ENCODE results near the gene CCDC197.

Gene CCDC197

GRCh38 chr14:93989939-93990338, 7.2 kb upstream of the CCDC197 start:
- no peak overlapping the region for H3K4me3 ChIP-seq (ENCODE audit: low read depth, low read length)
- ChIA-PET POLR2A (no interaction called here), CTCF (no interaction called here)
- H3K27ac ChIP-seq (ENCODE audit: extremely low read depth, low read depth, low read length), result no peak overlapping the region
- no peaks in the 10 kb centered on the region for H3K9me3 ChIP-seq (ENCODE audit: control insufficient read depth, insufficient read depth, low read depth, low read length)
- H3K4me1 ChIP-seq (ENCODE audit: control insufficient read depth, insufficient read depth, low read length), result no peaks in the 10 kb centered on the region
- no peaks in the 10 kb centered on the region for H3K36me3 ChIP-seq (ENCODE audit: control insufficient read depth in 2 of 2, insufficient read depth in 1 of 2, low read length in 2 of 2)
- no peak for TF ChIP-seq GLIS2 (tag by site-specific recombination; IDR thresholded peaks at IDR 0.05)
- no peak for TF ChIP-seq SALL2 (tag by site-specific recombination; IDR thresholded peaks at IDR 0.05; ENCODE audit: borderline replicate concordance)
- no peak for TF ChIP-seq HOXC10 (CRISPR knock-in tag; IDR thresholded peaks at IDR 0.05)
- no peak for TF ChIP-seq ZNF692 (tag by site-specific recombination; IDR thresholded peaks at IDR 0.05)
- TF ChIP-seq, protein P1, sequence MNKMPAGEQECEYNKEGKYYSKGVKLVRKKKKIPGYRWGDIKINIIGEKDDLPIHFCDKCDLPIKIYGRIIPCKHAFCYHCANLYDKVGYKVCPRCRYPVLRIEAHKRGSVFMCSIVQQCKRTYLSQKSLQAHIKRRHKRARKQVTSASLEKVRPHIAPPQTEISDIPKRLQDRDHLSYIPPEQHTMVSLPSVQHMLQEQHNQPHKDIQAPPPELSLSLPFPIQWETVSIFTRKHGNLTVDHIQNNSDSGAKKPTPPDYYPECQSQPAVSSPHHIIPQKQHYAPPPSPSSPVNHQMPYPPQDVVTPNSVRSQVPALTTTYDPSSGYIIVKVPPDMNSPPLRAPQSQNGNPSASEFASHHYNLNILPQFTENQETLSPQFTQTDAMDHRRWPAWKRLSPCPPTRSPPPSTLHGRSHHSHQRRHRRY (tag by site-specific recombination; IDR thresholded peaks at IDR 0.05), result no peak
- no peak for TF ChIP-seq EGR2 (tag by site-specific recombination; IDR thresholded peaks at IDR 0.05; ENCODE audit: low read depth)
- no peak for TF ChIP-seq ZNF341 (tag by site-specific recombination; IDR thresholded peaks at IDR 0.05; ENCODE audit: low read depth)
- no peak for TF ChIP-seq ZNF239 (tag by site-specific recombination; IDR thresholded peaks at IDR 0.05)
- no peak for TF ChIP-seq OSR2 (tag by site-specific recombination; IDR thresholded peaks at IDR 0.05)
- no peak for TF ChIP-seq MZF1 (tag by site-specific recombination; IDR thresholded peaks at IDR 0.05; ENCODE audit: borderline replicate concordance)
- no peak for TF ChIP-seq ZNF114 (tag by site-specific recombination; IDR thresholded peaks at IDR 0.05)
- no peak for TF ChIP-seq ZBTB7A (tag by site-specific recombination; IDR thresholded peaks at IDR 0.05; ENCODE audit: low read depth)
- no peak for TF ChIP-seq ZBTB1 (tag by site-specific recombination; IDR thresholded peaks at IDR 0.05)
- TF ChIP-seq ZXDB (tag by site-specific recombination; IDR thresholded peaks at IDR 0.05), result no peak
- TF ChIP-seq ZNF623 (tag by site-specific recombination; IDR thresholded peaks at IDR 0.05), result no peak

GRCh38 chr14:93991212-93991611, 5.9 kb upstream of the CCDC197 start:
- no peak overlapping the region for H3K4me3 ChIP-seq (ENCODE audit: low read depth, low read length)
- no peak overlapping the region for H3K27ac ChIP-seq (ENCODE audit: extremely low read depth, low read depth, low read length)
- TF ChIP-seq ZFP69B (tag by site-specific recombination; IDR thresholded peaks at IDR 0.05) (no peak), ZNF626 (tag by site-specific recombination; IDR thresholded peaks at IDR 0.05) (no peak), RBAK (tag by site-specific recombination; IDR thresholded peaks at IDR 0.05) (no peak), ZNF394 (tag by site-specific recombination; IDR thresholded peaks at IDR 0.05; ENCODE audit: borderline replicate concordance) (no peak), ZNF580 (tag by site-specific recombination; IDR thresholded peaks at IDR 0.05) (no peak), ZNF239 (tag by site-specific recombination; IDR thresholded peaks at IDR 0.05) (no peak), ZBTB48 (tag by site-specific recombination; IDR thresholded peaks at IDR 0.05) (no peak), SCRT1 (tag by site-specific recombination; IDR thresholded peaks at IDR 0.05; ENCODE audit: borderline replicate concordance) (no peak), SP2 (tag by site-specific recombination; IDR thresholded peaks at IDR 0.05) (no peak), REPIN1 (tag by site-specific recombination; IDR thresholded peaks at IDR 0.05; ENCODE audit: low read depth) (no peak)
- TF ChIP-seq, protein P2, sequence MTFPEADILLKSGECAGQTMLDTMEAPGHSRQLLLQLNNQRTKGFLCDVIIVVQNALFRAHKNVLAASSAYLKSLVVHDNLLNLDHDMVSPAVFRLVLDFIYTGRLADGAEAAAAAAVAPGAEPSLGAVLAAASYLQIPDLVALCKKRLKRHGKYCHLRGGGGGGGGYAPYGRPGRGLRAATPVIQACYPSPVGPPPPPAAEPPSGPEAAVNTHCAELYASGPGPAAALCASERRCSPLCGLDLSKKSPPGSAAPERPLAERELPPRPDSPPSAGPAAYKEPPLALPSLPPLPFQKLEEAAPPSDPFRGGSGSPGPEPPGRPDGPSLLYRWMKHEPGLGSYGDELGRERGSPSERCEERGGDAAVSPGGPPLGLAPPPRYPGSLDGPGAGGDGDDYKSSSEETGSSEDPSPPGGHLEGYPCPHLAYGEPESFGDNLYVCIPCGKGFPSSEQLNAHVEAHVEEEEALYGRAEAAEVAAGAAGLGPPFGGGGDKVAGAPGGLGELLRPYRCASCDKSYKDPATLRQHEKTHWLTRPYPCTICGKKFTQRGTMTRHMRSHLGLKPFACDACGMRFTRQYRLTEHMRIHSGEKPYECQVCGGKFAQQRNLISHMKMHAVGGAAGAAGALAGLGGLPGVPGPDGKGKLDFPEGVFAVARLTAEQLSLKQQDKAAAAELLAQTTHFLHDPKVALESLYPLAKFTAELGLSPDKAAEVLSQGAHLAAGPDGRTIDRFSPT (tag by site-specific recombination; IDR thresholded peaks at IDR 0.05), result no peak
- TF ChIP-seq, protein P3, sequence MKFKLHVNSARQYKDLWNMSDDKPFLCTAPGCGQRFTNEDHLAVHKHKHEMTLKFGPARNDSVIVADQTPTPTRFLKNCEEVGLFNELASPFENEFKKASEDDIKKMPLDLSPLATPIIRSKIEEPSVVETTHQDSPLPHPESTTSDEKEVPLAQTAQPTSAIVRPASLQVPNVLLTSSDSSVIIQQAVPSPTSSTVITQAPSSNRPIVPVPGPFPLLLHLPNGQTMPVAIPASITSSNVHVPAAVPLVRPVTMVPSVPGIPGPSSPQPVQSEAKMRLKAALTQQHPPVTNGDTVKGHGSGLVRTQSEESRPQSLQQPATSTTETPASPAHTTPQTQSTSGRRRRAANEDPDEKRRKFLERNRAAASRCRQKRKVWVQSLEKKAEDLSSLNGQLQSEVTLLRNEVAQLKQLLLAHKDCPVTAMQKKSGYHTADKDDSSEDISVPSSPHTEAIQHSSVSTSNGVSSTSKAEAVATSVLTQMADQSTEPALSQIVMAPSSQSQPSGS (tag by site-specific recombination; IDR thresholded peaks at IDR 0.05; ENCODE audit: low read depth), result no peak
- H3K36me3 ChIP-seq (ENCODE audit: control insufficient read depth in 2 of 2, insufficient read depth in 1 of 2, low read length in 2 of 2), result no peaks in the 10 kb centered on the region
- H3K4me1 ChIP-seq (ENCODE audit: control insufficient read depth, insufficient read depth, low read length), result no peaks in the 10 kb centered on the region
- CTCF ChIA-PET, result interaction anchor here (0.8 to 2.3 kb wide), 4 partner anchors 10 to 52 kb away, joined by 3 to 15 read pairs (median 8); no protein-coding TSS in a partner anchor
- POLR2A ChIA-PET, result no interaction called here
- H3K9me3 ChIP-seq (ENCODE audit: control insufficient read depth, insufficient read depth, low read depth, low read length), result no peaks in the 10 kb centered on the region
